Left ventricle myocardium inferior (tissue), 1 donor: ENCODE measurements around the gene PPCDC. TPM values are rescaled to one million over a fixed set of nuclear protein-coding genes. Genes with fewer than 3 reads are reported as not detected.

Experiments used
- DNase-seq: peaks from one replicate; pipeline ENCODE4 v3.0.0-alpha.2; 2020
- H3K27ac ChIP-seq: fragments of 200-600 bp; replicated peaks from 2 replicates; pipeline ENCODE4 v1.8.0; 2021
- H3K27me3 ChIP-seq: fragments of 200-600 bp; 2 replicates; pipeline ENCODE4 v1.8.0; 2021; ENCODE audit warnings: low read depth
- H3K36me3 ChIP-seq: fragments of 200-600 bp; 2 replicates; pipeline ENCODE4 v1.8.0; 2021
- H3K4me1 ChIP-seq: fragments of 200-600 bp; 2 replicates; pipeline ENCODE4 v1.8.0; 2021
- H3K4me3 ChIP-seq: fragments of 200-600 bp; 2 replicates; pipeline ENCODE4 v1.8.0; 2021; ENCODE audit warnings: mild to moderate bottlenecking, moderate library complexity
- H3K9me3 ChIP-seq: fragments of 200-600 bp; replicated peaks from 2 replicates; pipeline ENCODE4 v1.8.0; 2021
- intact Hi-C: fragments of 100-400 bp; cut with micrococcal nuclease; formaldehyde crosslinking; loops from one replicate; pipeline ENCODE4 v1.11.0; 2022
- total RNA-seq: library from RNA; stranded (reverse); fragmentation: NEBNext Ultra II Directional; extraction: Animal tissue kit (Norgen Biotek cat#: 25700); gene quantifications from one replicate; pipeline ENCODE4 v1.2.1, GENCODE V29; 2021
- TF ChIP-seq, protein P1 (sequence below): fragments of 200-600 bp; IDR thresholded peaks from 2 replicates; pipeline ENCODE4 v1.8.0; 2021; ENCODE audit warnings: antibody characterized with exemption, mild to moderate bottlenecking, borderline replicate concordance
- donor health status: DM: no; HTN: yes; CAD: no; lungs with severe emphysema.

Gene PPCDC
- total RNA-seq, 1 donor from 2014 or later: 5.0 TPM

GRCh38 chr15:75053748-75054125 is 30.3 kb downstream of the PPCDC start:
- no peak overlapping the region for H3K4me3 ChIP-seq
- TF ChIP-seq, protein P1, sequence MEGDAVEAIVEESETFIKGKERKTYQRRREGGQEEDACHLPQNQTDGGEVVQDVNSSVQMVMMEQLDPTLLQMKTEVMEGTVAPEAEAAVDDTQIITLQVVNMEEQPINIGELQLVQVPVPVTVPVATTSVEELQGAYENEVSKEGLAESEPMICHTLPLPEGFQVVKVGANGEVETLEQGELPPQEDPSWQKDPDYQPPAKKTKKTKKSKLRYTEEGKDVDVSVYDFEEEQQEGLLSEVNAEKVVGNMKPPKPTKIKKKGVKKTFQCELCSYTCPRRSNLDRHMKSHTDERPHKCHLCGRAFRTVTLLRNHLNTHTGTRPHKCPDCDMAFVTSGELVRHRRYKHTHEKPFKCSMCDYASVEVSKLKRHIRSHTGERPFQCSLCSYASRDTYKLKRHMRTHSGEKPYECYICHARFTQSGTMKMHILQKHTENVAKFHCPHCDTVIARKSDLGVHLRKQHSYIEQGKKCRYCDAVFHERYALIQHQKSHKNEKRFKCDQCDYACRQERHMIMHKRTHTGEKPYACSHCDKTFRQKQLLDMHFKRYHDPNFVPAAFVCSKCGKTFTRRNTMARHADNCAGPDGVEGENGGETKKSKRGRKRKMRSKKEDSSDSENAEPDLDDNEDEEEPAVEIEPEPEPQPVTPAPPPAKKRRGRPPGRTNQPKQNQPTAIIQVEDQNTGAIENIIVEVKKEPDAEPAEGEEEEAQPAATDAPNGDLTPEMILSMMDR: no peak
- DNase-seq: no peak
- intact Hi-C loops: no loop called here
- peaks cover 82% of the 10 kb centered on the region for H3K4me1 ChIP-seq
- no peaks in the 10 kb centered on the region for H3K27me3 ChIP-seq
- peak overlapping the region; percentile 67 for H3K27ac ChIP-seq
- H3K36me3 ChIP-seq: no peaks in the 10 kb centered on the region
- no peaks in the 10 kb centered on the region for H3K9me3 ChIP-seq

GRCh38 chr15:75054172-75054897 is 30.9 kb downstream of the PPCDC start:
- no peak overlapping the region for H3K4me3 ChIP-seq
- H3K36me3 ChIP-seq: no peaks in the 10 kb centered on the region
- DNase-seq: no peak
- H3K27ac ChIP-seq: peak overlapping the region; percentile 67
- H3K9me3 ChIP-seq: no peaks in the 10 kb centered on the region
- H3K27me3 ChIP-seq: no peaks in the 10 kb centered on the region
- TF ChIP-seq, protein P1: peak; percentile 19
- intact Hi-C loops: no loop called here
- peaks cover 76% of the 10 kb centered on the region for H3K4me1 ChIP-seq

GRCh38 chr15:75056036-75056435 is 32.6 kb downstream of the PPCDC start:
- H3K4me1 ChIP-seq: peaks cover 59% of the 10 kb centered on the region
- intact Hi-C loops: no loop called here
- TF ChIP-seq, protein P1: no peak

DNA sequence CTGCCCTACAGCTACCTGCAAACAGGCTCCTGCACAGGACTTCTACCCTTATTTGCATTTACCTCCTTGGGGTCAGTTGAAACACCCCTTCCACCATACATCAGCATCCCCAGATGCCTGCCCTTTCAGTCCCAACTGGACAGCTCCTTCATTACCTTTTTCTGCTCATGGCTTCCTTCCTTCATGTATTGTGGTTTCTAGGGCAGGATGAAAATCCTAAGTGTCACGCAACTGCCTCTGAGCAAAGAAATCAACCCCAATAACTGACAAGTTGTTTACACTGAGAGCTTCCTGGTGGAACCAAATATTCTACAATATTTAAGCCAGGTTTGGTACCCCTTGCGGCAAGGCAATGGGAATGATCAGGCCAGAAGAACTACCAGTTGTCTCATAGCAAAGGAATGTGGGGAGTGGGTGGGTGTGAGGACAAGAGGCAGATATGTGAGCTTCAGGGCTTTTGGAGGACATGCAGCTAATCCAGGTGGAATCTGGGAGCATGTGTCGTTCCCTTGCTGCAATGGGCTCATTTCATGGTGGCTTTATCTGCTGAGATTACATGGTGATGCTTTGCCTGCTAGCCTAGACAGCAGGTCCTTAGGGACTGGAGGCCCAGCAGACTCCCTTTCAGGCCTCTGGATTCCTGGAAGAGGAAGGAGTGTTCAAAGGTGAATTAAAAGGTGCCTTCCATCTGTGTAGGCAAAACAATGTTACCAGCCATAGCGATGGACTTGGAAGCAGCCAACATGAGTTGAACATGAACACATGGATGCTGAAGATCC is 34.9 kb downstream of the PPCDC start:
- intact Hi-C loops: no loop called here
- Histone ChIP-seq H3K36me3 (no peaks in the 10 kb centered on the region), H3K9me3 (no peaks in the 10 kb centered on the region), H3K4me1 (peaks cover 54% of the 10 kb centered on the region), H3K4me3 (no peak overlapping the region), H3K27me3 (no peaks in the 10 kb centered on the region), H3K27ac (peak overlapping the region; percentile 75)
- no peak for DNase-seq
- TF ChIP-seq, protein P1: no peak

More at GRCh38 chr15:75056036-75056435, 32.6 kb downstream of the PPCDC start:
- Histone ChIP-seq H3K36me3 (no peaks in the 10 kb centered on the region), H3K27me3 (no peaks in the 10 kb centered on the region), H3K27ac (peak overlapping the region; percentile 8), H3K4me3 (no peak overlapping the region), H3K9me3 (no peaks in the 10 kb centered on the region)
- DNase-seq: no peak

- peaks cover 54% of the 10 kb centered on the region for H3K4me1 ChIP-seq
- no peaks in the 10 kb centered on the region for H3K27me3 ChIP-seq
- no peak for DNase-seq
- no peak overlapping the region for H3K27ac ChIP-seq
- no peaks in the 10 kb centered on the region for H3K36me3 ChIP-seq
- TF ChIP-seq, protein P1: no peak
- intact Hi-C loops: no loop called here
- H3K4me3 ChIP-seq: no peak overlapping the region
- H3K9me3 ChIP-seq: no peaks in the 10 kb centered on the region
Observed at GRCh38 chr15:75059607-75060006, 36.2 kb downstream of the PPCDC start.
